Measurements from ENCODE around the gene ZNF774. TPM values are rescaled to one million over a fixed set of nuclear protein-coding genes. Genes with fewer than 3 reads are reported as not detected.

The ZNF774 gene
- total and polyA plus RNA-seq, 10 of the 15 experiments (the other 5 are each of a cell fraction or from before 2014, with no cell fraction given) = 0.35 to 2.5 (median 1.7) TPM

GRCh38 chr15:90365414-90366055, 13.5 kb downstream of the ZNF774 start:
- Histone ChIP-seq H2AFZ (ENCODE audit: control insufficient read depth, low read depth, low read length) (no peak overlapping the region), H3K9me3 (replicated peaks; ENCODE audit: control insufficient read depth, insufficient read depth, low read length) (no peaks in the 10 kb centered on the region), H4K20me1 (ENCODE audit: control insufficient read depth, insufficient read depth) (no peaks in the 10 kb centered on the region), H3K4me2 (ENCODE audit: control insufficient read depth, insufficient read depth) (no peak overlapping the region), H3K4me3 (no peak overlapping the region), H3K4me1 (ENCODE audit: control insufficient read depth, insufficient read depth, low read length) (no peaks in the 10 kb centered on the region), H3K79me2 (ENCODE audit: control insufficient read depth, insufficient read depth, low read length) (no peaks in the 10 kb centered on the region), H3K9ac (ENCODE audit: control insufficient read depth, insufficient read depth, low read length) (no peak overlapping the region), H3K36me3 (ENCODE audit: control insufficient read depth in 2 of 2, insufficient read depth in 2 of 2, low read length in 1 of 2) (no peaks in the 10 kb centered on the region), H3K27ac (ENCODE audit: control insufficient read depth, insufficient read depth) (no peak overlapping the region), H3K27me3 (replicated peaks in 1 of 2; ENCODE audit: control insufficient read depth in 2 of 2, insufficient read depth in 2 of 2, low read length in 1 of 2) (no peaks in the 10 kb centered on the region)
- ChIA-PET POLR2A (interaction anchor here (0.7 kb wide), 1 partner anchor 28 kb away, joined by 3 read pairs; no protein-coding TSS in a partner anchor), RAD21 (ENCODE audit: unreplicated experiment) (no interaction called here), SMC1A (ENCODE audit: uncharacterized antibody, unreplicated experiment) (no interaction called here), CTCF (no interaction called here)
- WGBS (ENCODE audit: insufficient coverage, insufficient replicate concordance, low lambda C conversion rate, missing lambda C conversion rate) = 83% methylated on average over 15 of the region's 15 CpGs
- BruUV-seq (replicated peaks) = no TSS peak
- FAIRE-seq (no peak), DNase-seq (ENCODE audit: low read depth, low spot score) (no peak), ATAC-seq (no peak)
- in situ Hi-C loops (cut with MboI) (no loop called here), intact Hi-C loops (cut with micrococcal nuclease; ENCODE audit: unreplicated experiment) (no loop called here)
- TF ChIP-seq ZBTB11 (CRISPR knock-in tag; IDR thresholded peaks at IDR 0.05) (no peak), ATF3 (IDR thresholded peaks at IDR 0.05; ENCODE audit: borderline replicate concordance, extremely low read depth, low read depth, low read length) (no peak), ZNF592 (IDR thresholded peaks at IDR 0.05) (no peak), PAX8 (IDR thresholded peaks at IDR 0.05) (no peak), ZBTB4 (CRISPR knock-in tag; IDR thresholded peaks at IDR 0.05) (no peak), KLF5 (IDR thresholded peaks at IDR 0.05; ENCODE audit: partially characterized antibody) (no peak), E2F8 (IDR thresholded peaks at IDR 0.05; ENCODE audit: low read depth, partially characterized antibody) (no peak)
